Activated CD8-positive, alpha-beta memory T cell treated with anti-CD3 and anti-CD28 coated beads, Interleukin-2, amount 50 U/mL, for 24 hours (primary cell): ENCODE results near the gene EEFSEC.

ENCODE experiments used
- DNase-seq: peaks from one replicate; pipeline ENCODE4 v3.0.0-alpha.2; 2020; ENCODE audit errors: extremely low read depth

The EEFSEC gene

DNA sequence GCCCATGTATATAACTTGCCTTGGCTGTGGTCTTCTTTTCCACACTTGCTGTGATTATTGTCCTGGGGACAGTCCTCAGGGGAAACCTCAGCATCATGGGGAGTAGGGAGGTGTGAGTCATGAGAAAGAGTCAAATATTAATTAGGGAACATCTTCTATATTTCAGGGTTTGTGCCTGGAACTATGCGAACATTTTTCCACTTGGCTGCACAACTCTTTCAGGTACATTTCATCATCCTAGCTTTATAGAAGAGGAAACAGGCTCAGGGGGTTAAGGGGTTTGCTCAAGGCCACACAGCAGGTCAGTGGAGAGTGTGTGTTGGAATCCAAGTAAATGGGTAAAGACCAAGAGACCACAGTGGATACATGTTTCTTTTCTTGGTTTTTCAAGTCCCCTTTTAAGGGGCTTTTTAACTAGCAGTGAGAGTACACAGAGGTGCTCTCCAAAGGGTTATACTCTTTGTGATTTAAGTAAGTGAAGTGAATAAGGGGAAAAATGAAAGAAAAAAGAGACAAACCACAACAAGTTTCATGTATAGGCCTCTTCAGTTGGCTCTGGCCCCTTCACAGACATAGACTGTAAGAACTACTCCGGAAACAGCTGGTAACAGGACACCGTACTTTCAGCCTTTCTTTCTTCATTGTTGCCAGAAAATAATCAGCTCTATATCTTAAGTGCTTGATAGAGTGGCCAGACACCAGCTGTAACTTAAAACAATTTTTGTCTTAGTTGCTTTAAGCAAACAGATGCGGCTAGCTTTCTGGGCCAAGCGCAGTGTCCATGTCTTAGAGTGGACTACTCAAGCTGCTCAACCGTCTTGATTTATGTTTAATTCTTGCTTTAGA is 64.6 kb downstream of the EEFSEC start:
- no peak for DNase-seq

DNA sequence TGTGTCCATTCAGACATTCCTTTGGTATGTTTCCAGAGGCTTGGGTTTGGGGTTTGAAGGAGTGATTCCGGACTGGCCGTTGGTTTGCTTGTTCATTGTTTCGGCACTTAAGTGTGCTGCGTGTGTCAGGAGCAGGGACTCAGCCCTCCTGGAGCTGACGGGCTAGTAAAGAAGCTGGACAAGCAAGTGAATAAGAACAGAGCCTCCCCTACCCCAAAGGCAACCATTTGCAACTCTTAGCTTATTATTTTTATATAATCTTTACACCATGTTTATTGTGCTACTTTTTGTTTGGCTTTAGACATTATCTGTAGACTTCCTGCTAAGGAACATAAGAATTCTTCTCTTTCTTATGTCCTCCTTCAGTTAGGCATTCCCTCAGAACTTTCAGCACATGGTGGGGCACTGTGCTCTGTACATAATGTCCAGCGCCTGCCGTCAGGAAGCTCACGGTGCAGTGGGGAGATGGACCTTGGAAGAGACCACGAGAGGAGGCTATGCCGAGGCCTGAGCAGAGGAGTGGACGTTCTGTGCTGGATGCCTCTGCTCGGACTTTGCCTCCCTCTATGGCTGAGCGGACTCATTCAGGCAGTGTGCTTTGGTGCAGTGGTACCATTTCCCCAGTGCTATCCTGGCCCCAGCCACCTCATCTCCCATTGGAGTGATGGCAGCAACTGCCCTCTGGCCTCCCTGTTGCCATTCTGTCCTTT is 65.4 kb downstream of the EEFSEC start:
- DNase-seq, result no peak

DNA sequence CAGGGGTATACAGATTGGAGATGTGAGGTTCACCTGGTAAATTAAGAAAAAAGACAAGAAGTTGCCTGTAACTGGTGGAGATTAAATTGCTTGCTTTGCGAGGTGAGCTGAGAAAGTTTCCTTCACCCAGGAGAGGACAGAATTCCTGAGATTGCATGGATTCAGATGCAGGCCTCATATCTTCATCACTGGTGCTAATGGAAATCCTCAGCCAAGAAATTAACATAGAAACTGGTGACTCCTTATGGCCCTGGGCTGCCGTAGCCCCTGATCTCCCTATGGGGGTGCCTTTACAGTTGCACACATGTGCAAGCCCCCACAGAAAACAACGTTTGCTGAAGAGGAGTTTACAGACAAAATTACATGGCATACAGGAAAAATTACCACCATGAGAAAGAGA is 68.0 kb downstream of the EEFSEC start:
- DNase-seq, result no peak

DNA sequence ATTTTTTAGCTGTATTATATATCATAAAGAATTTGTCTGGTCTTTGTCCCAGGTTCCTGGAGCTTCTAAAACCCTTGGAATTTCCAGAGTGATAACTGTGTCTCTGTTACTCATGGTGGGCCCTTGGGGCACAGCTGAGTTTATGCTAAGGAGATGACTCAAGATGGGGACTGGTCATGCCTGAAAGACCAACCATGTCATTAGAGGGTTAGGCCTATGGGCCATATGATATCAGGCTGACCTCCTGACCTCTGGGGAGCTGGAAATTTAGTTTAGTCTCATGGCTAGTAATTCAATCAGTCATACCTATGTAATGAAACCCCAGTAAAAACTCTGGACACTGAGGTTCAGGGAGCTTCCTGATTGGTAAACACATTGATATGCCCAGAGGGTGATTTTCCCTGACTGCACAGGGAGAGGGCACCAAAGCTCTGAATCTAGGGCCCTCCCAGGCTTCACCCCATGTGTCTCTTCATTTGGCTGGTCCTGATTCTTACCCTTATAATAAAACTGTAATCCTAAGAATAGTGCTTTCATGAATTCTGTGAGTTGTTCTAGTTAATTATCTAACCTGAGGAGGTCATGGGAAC is 69.6 kb downstream of the EEFSEC start:
- no peak for DNase-seq

DNA sequence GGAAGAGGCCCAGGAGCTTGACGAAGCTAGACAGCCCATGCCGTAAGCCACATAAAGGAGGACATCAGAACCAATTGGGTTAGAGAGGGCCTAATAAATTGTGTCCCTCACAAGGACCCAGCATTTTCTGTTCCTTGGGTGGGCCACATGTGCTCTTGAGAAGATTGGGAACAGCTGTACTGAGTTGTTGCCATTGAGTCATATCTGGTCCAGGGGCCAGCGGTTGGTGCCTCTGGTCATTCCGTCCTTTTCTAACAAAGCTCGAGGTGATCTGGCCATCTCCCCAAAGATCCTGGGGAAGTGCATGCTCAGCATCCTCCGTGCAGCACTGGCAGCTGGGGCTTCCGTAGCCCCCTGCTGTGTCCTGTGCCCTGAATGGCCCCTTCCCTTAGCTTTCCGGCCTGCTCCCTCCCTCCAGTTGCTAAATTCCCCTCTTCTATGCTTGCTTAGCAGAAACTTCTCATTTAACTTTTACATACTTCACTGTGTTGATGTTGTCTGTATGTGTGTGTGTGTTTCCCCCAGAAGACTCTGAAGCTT is 73.0 kb downstream of the EEFSEC start:
- no peak for DNase-seq

DNA sequence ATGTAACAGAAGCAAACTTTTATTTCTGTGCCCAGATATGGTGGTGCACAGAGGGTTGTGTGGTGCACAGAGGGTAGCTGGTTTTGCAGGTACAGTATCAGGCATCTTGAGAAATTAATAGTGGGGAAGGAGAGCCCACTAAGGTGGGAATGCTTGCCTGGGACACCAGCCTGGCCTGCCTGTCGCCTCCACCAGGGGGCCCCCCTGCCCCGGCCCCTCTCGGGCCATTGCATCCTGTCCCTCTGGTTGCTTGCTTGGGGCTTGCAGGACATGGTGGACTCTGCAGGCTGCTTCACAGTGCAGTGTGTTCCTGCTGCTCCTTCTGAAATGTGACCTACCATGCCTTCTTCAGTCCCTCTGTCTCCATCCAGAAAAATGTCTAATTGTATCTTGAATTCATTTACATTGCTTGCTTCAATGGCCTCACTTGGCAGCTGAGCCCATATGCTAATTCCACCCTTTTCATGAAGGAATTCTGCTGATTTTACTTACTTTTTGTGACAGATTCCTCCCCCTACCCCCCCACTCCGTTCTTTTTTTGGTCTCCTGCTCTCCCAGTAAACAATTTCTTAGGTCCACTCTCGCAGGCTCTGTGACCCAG is 73.6 kb downstream of the EEFSEC start:
- no peak for DNase-seq

DNA sequence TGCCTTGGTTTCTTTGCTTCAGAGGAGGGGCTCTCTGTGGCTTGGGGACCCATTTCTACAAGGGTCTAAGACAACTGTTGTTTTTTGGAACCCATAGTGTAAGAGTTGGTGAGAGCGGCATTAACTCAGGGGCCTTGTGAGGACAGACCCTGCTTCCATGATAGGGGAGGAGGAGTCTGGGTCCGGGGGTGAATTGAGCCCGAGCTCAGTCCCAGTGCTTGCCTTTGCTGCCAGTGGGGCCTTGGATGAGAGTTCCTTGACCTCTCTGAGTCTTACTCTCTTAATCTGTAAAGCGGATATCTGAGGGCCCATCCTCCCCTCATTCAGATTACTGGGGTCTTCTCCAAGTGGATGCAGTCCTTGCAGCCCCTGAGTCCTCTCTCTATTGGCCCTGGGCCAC is 74.2 kb downstream of the EEFSEC start:
- DNase-seq, result no peak

DNA sequence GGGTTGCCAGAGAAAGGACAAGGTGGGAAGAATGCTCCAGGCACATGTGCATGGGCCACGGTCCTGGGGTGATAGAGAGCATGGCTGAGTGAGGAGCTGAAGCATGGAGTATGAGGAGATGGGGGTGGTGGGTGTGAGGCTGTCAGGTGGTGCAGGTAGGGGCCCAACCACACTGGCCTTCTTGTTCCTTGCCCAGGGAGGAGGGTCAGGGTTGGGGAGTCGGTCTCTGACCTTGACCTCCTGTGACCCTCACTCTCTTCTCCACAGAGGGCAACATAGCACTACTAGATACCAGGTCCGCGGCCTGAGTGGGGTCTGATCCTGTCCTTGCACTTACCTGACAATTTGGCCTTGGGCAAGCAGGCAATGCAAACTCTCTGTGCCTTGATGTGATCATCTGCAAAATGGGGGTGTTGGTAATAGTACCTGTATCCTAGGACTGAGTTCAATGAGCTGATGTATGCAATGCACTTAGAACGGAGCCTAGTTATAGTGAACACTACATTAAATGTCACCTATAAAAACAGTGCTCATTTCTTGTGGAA is 75.2 kb downstream of the EEFSEC start:
- DNase-seq, result no peak

DNA sequence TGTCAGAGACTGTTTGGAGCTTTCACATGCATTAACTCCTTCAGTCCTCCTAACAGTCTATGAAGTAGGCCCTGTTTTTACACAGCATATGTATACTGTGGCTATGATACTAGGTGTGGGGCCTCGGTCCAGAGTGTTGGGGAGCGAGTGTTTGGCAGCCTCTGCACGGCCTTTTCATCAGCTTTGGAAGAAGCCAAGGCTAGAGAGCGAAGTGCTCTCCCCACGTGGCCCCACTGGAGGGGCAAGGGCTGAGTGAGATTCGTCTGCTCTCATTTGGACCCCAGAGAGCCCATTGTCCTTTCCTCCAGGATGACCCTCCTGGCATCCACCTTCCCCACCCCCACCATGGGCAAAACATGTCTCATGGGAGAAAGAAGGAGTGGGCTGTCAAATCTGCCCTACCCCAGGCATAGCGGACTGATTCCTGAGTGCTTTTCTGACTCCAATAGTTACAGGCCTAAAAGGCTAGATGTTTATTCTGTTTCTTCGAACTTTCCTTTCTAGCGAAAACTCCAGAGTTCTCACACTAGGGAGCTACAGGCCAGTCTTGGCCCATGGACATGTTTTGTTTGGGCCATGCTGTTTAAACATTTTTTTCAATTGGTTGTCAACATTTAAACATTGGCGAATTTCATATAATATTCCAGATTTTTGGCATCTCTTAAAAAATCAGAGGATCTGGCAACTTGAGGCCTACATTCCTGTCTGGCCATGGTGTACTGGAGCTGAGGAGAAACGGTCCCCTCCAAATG is 76.0 kb downstream of the EEFSEC start:
- DNase-seq, result no peak

DNA sequence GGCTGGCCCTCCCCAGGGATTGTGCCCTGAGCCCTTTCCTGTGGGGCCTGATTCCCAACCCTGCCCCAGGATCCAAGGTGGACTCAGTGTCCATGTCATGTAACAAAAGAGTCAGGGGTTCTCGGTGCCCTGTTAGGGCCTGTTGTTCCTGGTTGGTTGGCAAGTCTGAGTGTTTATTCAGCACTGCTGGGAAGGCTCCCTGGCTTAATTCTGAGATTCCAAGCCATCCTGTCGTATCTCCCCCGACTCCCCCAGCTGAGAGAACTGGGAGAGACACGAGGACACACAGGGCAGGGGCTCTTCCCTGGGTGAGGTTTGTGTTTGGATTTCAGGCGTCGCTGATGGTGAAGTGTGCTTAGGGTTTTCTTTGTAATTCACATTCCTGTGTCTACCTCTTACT is 78.3 kb downstream of the EEFSEC start:
- DNase-seq, result no peak

DNA sequence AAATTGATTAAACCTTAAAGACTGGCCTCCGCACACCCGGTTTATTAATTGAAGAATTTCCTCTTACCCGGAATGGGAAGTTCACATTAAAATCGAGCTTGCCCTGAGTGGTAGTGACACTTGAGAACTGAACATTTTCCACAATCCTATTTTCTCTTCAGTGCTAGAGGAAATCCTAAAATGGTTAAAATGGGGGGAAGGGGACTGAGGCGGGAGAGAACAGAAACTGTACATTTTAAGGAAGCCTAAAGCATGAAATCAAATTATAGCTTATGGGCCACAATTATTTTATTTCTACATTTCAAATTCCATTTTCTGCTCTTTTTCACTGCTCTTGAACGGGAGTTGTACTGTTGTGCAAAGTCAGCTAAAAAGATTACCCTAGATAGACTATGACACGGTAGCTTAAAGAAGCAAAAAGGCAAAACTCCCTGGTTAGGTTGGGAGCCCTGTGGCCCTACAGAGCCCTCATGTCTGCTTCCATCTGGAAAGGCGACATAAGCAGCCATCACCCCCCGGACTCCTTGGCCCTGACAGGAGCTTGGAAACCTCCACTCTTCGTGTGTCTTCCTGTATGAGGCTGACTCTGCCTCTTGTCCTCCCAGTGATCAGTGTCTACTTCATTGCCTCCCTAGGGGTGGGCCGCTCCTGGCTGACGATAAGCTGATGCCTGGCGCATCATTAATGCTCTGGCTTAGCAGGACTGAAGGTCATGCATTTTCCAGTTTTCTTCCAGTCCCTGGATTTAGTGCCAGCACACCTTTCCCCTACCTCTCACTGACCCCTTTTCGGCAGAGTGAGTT is 79.3 kb downstream of the EEFSEC start:
- no peak for DNase-seq

DNA sequence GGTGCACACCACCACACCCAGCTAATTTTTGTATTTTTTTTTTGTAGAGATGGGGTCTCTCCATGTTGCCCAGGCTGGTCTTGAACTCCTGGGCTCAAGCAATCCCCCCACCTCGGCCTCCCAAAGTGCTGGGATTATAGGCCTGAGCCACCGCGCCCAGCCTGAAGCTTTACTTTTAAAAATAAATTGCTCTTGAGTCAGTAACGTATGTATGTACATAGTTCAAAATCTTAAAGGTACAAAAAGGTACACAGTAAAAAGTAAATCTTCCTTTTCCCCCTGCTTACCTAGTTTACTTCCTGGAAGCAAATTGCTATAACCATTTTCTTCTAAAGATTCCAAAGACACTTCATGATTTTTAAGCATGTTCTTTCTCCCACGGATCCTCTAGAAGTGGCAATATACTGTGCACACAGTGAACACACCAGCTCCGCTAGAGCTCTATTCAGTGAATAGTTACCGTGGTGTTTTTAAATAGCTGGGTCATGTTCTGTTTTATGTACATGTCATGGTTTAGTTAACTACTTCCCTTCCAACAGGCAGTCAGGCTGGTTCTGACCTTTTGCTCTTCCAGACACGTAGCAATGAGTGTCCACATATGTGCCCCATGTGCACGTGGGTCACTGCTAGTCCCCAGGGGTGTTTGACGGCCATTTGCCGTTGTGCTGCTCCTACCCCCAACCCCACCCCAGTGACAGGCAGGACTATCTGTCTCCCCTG is 82.1 kb downstream of the EEFSEC start:
- DNase-seq, result no peak

DNA sequence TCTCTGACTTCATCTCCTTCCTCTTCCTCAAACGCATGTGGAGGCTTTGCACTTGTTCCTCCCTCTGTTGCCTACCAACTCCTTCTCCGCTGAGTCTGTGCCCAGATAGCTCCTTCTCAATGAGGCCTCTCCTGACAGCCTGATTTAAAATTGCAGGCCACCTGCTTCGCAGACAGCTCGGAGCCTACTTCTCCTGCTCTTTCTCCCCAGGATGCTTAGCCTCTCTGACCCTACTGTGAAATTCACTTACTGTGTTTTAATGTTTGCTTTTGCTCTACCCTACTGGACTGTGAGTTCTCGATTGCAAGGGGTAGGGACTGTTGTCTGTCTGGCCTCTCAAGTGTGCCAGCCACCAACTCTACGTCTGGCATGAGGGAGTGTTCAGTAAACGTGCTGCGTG is 83.4 kb downstream of the EEFSEC start:
- no peak for DNase-seq

DNA sequence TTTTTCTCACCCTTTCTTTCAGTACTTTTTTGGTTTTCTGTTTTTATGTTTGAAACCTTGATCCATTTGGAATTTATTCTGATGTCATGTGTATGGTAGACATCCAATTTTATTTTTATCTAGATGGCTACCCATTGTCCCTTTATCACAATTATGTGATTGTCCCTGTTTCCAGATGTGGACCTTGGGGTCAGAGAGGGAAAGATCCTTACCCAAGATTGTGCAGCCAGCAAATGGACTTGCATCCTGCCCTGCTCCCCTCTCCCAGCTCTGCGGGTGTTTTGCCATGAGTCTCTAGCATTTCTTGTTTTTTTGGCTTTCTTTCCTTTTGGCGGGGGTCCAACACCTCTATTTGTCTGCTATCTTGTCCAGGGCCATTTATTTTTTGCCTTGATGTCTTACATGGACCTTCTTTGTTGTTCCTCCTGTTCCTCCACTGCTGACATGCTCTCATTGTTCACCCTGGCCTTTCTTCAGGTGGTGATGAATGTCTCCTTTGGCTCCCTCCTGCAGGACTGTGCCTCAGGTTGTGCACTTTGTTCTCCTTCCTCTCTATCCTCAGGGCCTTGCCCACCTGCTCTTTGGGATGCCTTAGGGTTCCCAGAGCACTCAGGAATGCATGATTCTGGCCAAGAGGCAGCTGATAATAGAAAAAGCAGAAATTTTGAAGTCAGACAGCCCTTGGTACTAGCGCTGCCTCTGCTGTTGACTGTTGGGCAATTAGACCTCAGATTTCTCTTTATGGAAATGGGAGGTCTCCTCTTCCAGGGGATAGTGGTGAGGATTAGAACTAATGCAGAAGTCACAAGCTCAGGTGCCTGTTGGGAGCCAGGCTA is 84.3 kb downstream of the EEFSEC start:
- no peak for DNase-seq

DNA sequence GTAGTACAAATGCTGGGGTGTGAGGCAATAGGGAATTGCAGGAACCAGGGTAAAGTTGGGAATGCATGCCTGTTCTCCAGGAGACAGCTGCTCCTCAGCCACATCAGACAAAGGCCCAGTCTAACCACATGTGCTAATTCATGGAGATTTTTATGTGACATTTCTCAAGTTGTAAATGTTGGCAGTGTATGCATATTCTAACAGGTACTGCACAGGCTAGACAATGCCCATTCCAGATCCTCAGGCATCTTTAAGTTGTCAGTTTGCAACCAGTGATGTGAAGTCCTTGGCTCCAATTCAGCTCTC is 84.9 kb downstream of the EEFSEC start:
- no peak for DNase-seq

DNA sequence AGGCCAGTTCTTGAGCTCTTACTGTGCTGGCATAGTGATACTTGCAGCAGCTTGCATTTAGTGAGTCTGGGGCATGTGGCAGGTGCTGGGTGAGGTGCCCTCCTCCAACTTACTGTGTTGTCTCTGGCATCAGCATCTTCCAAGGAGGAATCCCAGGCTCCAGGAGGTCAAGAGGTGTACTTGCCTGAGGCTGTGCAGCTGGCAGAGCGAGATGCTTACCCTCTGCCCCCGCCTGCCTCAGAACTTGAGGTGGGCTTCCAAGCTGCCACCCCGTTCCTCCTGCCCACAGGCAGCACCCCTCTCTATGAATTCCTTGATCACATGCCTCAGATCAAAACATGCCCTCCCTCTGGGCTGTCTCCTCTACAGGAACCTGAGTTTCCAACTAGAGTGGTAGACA is 86.0 kb downstream of the EEFSEC start:
- no peak for DNase-seq

DNA sequence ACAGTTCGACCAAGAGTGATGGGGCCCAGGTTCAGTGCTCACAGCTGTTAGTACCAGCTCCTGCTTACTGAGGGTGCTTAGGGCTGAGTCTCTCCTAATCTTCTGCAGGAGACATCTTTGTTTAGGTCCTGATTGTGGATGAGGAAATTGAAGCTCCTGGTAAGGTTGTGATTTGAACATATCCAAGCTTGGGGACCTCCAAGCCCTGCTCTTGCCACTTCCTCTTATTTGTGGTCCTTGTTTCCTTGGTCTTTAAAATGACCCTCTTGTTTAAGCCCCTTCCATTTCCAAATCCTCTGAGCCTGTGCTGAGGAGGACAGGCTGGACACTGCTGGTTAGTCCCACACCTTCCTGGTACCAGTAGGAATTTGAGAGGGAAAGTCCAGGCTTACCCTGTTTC is 87.0 kb downstream of the EEFSEC start:
- no peak for DNase-seq

DNA sequence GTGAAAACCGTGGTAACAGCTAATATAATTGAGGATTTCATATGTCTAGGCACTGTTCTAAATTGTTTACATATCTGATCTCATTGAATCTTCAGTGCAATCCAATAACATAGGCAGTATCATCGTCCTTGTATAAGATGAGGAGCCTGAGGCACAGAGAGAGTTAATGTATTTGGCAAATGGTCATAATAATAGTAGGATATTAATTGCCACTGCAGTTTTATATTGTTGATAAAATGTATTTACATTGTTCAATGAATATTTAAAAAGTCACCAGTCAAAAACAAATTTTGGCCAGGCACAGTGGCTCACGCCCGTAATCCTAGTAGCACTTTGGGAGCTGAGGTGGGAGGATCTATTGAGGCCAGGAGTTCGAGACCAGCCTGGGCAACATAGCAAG is 88.5 kb downstream of the EEFSEC start:
- no peak for DNase-seq
